AG10803 (cell line): ENCODE results near the gene NDRG2.

Experiments
- DNase-seq: peaks from one replicate; pipeline ENCODE4 v3.0.0; 2010; ENCODE audit warnings: low read depth
- H3K4me3 ChIP-seq: 2 replicates; pipeline ENCODE4 v1.5.1; 2011; ENCODE audit warnings: mild to moderate bottlenecking, low read length, control low read depth
- TF ChIP-seq, protein P1 (sequence below): conservative IDR thresholded peaks from 2 replicates; pipeline ENCODE4 v1.5.1; 2011; ENCODE audit warnings: mild to moderate bottlenecking, low read length, control low read depth, inconsistent platforms

NDRG2 gene

DNA sequence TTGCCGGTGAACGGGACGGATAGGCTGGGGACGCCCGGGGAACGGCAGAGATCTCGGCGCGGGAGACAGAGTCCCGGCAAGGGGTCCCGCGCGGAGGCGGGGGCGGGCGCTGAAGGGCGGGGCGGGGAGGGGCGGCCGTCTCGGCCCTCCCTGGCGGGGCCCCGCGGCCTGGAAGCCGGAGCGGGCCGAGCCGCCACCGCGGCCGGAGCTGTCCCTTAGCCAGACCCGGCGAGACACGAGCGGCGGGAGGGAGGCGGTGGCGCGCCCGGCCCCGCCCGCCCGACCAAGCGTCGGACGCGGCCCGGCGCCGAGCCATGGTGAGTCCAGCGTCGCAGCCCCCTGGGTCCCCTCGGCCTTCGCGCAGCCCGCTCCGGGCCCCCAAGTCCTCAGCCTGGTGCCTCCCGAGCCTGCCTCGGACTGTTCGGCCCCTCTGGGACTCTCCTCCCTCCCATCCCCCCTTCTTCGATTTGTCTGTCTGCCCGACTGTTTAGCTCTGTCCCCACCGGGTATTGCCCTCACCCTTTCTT is 45.3 kb upstream of the NDRG2 start, which contains the start of gene ARHGEF40:
Gene ARHGEF40 (plus strand): TSS at position 222 of the 527 bp plus-strand sequence. CDS start 93 bp downstream, at position 315.
- DNase-seq, result peak; percentile 56
- TF ChIP-seq, protein P1, sequence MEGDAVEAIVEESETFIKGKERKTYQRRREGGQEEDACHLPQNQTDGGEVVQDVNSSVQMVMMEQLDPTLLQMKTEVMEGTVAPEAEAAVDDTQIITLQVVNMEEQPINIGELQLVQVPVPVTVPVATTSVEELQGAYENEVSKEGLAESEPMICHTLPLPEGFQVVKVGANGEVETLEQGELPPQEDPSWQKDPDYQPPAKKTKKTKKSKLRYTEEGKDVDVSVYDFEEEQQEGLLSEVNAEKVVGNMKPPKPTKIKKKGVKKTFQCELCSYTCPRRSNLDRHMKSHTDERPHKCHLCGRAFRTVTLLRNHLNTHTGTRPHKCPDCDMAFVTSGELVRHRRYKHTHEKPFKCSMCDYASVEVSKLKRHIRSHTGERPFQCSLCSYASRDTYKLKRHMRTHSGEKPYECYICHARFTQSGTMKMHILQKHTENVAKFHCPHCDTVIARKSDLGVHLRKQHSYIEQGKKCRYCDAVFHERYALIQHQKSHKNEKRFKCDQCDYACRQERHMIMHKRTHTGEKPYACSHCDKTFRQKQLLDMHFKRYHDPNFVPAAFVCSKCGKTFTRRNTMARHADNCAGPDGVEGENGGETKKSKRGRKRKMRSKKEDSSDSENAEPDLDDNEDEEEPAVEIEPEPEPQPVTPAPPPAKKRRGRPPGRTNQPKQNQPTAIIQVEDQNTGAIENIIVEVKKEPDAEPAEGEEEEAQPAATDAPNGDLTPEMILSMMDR, result no peak
- H3K4me3 ChIP-seq, result peak within 1 kb of the TSS; percentile 72

DNA sequence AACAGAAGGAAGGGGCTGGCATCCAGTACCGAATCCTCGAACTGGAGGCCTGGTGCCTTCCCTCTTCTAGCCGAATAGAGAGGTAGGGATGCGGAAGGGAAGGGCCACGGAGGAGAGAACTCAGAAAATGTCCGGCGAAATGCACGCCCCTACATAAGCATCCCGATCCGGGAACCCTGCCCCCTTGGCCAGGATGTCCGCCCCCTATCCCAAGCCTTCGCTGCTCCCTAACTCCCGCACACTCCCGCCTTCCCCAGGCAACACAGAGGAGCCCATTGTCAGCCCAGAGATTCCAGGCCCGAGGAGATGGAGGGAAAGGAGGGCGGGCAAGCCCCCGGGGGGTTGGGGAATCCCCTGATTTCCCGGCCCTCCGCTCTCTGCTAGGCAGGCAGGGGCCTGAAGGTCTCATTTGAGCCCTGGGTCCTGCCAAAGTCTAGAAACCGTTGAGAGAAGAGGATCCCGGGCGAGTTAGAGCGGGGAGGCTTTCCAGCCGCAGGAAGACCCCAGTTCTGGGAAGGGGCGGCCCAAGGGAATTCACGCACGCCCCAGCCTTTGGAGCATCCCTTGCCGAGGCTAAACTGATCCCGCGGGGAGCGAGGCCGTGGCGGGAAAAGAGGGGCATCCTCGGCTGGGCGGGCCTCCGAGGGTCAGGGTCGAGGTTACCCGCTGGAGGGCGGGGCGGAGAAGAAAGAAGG is 44.7 kb upstream of the NDRG2 start:
- TF ChIP-seq, protein P1, result no peak
- DNase-seq, result peak; percentile 37
- peak overlapping the region; percentile 72 for H3K4me3 ChIP-seq

DNA sequence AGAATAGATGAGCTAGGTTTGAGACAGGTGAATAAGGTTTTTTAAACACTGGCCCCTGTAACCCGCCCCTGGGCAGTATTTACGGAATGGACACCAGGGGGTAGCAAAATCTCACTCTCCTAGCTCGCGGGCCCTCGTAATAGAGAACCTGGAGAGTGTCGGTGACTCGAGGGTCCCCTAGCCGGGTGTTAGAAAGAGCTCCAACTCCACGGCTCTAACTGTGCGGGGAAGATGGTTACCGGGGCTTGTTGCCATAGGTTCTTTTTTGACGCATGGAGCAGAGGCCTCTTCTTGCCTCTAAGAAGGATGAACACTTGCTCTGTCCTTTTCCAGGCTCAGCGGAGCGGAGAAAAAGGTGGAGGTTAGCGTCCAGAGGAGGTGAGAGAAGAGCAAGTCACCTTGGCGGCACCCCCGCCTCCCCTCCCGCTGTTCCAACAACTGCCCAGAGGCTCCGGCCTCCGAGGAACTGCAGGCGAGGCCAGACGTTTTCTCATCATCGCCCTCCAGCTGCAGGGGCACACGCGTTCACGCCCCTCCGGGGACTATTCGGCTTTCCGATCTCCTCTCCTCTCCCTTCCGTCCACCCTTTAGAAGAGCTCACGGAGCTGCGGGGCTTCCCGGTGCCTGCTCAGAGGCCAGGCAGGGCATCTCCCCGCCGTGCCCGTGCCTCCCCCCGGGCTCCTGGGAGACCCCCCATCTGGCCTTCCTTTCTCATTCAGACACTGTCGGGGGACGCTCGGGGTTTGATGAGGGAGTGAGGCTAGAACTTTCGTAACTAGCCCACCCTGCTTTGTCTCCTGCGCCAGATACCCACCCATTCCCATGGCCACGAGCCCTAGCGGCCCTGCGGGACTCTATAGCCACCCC is 43.9 kb upstream of the NDRG2 start:
- peak; percentile 48 for DNase-seq
- TF ChIP-seq, protein P1, result peak; percentile 74
- peak overlapping the region; percentile 72 for H3K4me3 ChIP-seq

DNA sequence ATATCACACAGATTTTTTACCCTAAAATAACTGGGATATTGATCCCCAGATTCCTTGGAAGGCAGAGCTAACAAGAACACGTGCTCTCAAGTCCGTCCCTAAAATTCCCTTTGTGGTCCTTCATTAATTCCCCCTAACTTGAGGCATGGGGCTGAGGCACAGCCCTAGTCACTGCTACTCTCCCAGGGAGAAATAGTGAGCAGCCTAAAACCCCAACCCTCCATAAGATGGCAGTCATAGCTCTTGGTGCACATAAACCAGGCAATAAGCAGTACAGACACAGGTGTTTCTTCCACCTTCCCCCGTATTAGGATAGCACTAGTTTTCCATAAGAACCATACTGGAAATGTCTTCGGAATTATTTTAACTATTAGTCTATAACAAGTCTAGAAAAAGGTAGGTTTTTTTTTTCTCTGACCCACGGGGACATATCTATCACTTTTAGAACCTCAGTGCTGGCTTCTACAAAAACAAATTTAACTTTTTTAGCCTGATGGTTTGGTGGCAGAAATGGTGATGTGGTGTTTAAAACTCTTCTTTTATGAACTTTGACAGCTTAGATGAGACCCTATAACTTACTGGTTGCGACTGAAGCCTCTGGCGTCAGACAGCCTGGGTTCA is 42.1 kb upstream of the NDRG2 start:
- no peak overlapping the region for H3K4me3 ChIP-seq
- TF ChIP-seq, protein P1, result peak; percentile 33; the same call in 1 of the 2 replicates
- DNase-seq, result no peak

DNA sequence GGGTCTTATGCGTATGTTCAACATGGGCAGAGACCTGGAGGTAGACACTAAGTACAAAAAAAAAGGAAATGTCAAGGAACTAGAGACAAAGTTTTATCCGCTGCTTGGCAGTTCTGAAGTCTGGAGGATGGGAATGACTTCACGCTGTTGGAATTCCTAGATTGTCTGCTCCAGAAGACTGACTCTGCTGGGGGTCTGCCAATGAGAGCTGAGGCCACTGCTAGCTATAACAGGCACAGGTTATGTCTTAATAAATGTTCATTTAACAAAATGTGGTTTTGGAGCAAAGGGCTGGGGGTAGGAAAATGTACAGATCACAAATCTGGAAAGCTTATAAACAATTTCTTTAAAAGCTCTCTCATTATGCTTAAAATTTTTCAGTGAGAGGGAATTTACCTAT is 38.6 kb upstream of the NDRG2 start:
- TF ChIP-seq, protein P1, result no peak
- peak; percentile 90 for DNase-seq
- no peak overlapping the region for H3K4me3 ChIP-seq

DNA sequence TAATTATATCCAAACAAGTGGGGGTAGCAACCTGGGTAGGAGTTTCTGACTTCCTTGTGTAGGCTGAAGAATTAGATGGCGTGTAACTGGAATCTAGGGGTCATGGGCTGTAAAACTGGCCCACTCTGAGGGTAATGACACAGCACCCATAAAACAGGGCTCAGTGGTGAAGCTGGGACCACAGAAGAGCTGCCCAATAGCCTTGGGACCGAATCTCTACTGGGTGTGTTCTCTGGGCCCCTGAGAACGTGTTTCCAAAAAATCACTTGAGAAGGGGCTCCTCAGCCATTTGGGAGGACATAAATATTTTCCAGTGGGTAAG is 36.4 kb upstream of the NDRG2 start:
- H3K4me3 ChIP-seq, result no peak overlapping the region
- no peak for DNase-seq
- TF ChIP-seq, protein P1, result no peak
